NCI-H1694 treated with DMSO at 0.1 percent for 48 hours (cell line): ENCODE data around the gene CD27.

Experiments
- DNase-seq: peaks from one replicate; lab custom pipeline; 2025; lab: John Stamatoyannopoulos, UW

CD27 gene

GRCh38 chr12:6434205-6435140 is 10.3 kb upstream of the CD27 start:
- no peak for DNase-seq

- no peak for DNase-seq
Observed at GRCh38 chr12:6435961-6436715, 8.6 kb upstream of the CD27 start.

GRCh38 chr12:6437586-6437985 is 7.2 kb upstream of the CD27 start:
- DNase-seq, result no peak

- DNase-seq, result no peak
Observed at GRCh38 chr12:6438345-6438744, 6.4 kb upstream of the CD27 start.

- no peak for DNase-seq
Observed at GRCh38 chr12:6440391-6440790, 4.4 kb upstream of the CD27 start.

GRCh38 chr12:6442836-6443235 is 1.9 kb upstream of the CD27 start:
- DNase-seq, result no peak

- no peak for DNase-seq
Observed at GRCh38 chr12:6443361-6443983, 1.3 kb upstream of the CD27 start.

- no peak for DNase-seq
Observed at GRCh38 chr12:6444031-6444430, 724 bp upstream of the CD27 start.

- no peak for DNase-seq
Observed at GRCh38 chr12:6450091-6450868, 5.5 kb downstream of the CD27 start.

GRCh38 chr12:6450869-6451347 is 6.2 kb downstream of the CD27 start:
- DNase-seq, result no peak

- DNase-seq, result peak; percentile 97
Observed at GRCh38 chr12:6451348-6452244, 6.8 kb downstream of the CD27 start, which contains the start of gene TAPBPL. Gene TAPBPL, plus strand, starts transcription at chr12:6452042. Its CDS starts 207 bp downstream, at chr12:6452249.

- DNase-seq, result no peak
Observed at GRCh38 chr12:6452245-6452943, 7.6 kb downstream of the CD27 start.

- no peak for DNase-seq
Observed at GRCh38 chr12:6452944-6453630, 8.3 kb downstream of the CD27 start.

GRCh38 chr12:6457220-6457945 is 12.6 kb downstream of the CD27 start:
- DNase-seq, result no peak

GRCh38 chr12:6458281-6459003 is 13.7 kb downstream of the CD27 start:
- DNase-seq, result no peak

GRCh38 chr12:6459004-6459337 is 14.2 kb downstream of the CD27 start:
- DNase-seq, result no peak

GRCh38 chr12:6460751-6461371 is 16.1 kb downstream of the CD27 start:
- DNase-seq, result no peak
